ENCODE results near the gene SLC6A2. TPM values are rescaled to one million over a fixed set of nuclear protein-coding genes. Genes with fewer than 3 reads are reported as not detected.

SLC6A2 gene
- total RNA-seq, 4 donors from 2014 or later, result 0.32 TPM; not detected in 3

- in situ Hi-C loops (cut with MboI; ENCODE audit: low pct_ligation_motif_present in 1 of 4, low pct_unique_long_range_greater_than_20kb in 1 of 4, low sequenced_read_pairs in 3 of 4) (loop anchor here (5.0 to 10.0 kb wide), 4 partner anchors 145 to 235 kb away; no protein-coding TSS in a partner anchor), intact Hi-C loops (cut with DNase I; ENCODE audit: low total_unique reads) (loop anchor here (5.0 kb wide), 1 partner anchor 232 kb away; no protein-coding TSS in a partner anchor)
- no peak overlapping the region for H3K27ac ChIP-seq
- no peak overlapping the region for H3K4me3 ChIP-seq
- H3K4me1 ChIP-seq, result no peaks in the 10 kb centered on the region
- TF ChIP-seq POLR2AphosphoS5 (IDR thresholded peaks at IDR 0.05), result no peak
- TF ChIP-seq POLR2A (IDR thresholded peaks at IDR 0.05), result no peak
- TF ChIP-seq EP300 (IDR thresholded peaks at IDR 0.05; ENCODE audit: low read depth), result no peak
- no peak for TF ChIP-seq CTCF (IDR thresholded peaks at IDR 0.05)
- H3K9me3 ChIP-seq, result no peaks in the 10 kb centered on the region
- H3K36me3 ChIP-seq, result no peaks in the 10 kb centered on the region
- WGBS, 2 donors (ENCODE audit: low coverage in 1 of 2), result 78% methylated on average over 3 of the region's 3 CpGs; no CpG with 5 or more reads in 1 of the 2 donors
- no peaks in the 10 kb centered on the region for H3K27me3 ChIP-seq
- no peak for DNase-seq
These were observed 43.8 kb downstream of the SLC6A2 start for GRCh38 chr16:55699616-55700015.

GRCh38 chr16:55700067-55700466 is 44.3 kb downstream of the SLC6A2 start:
- H3K4me1 ChIP-seq, result no peaks in the 10 kb centered on the region
- H3K27me3 ChIP-seq, result no peaks in the 10 kb centered on the region
- DNase-seq, result no peak
- no peaks in the 10 kb centered on the region for H3K9me3 ChIP-seq
- no peak overlapping the region for H3K4me3 ChIP-seq
- 60 to 78% methylated on average over 5 to 10 of the region's 10 CpGs for WGBS, 2 donors (ENCODE audit: low coverage in 1 of 2)
- in situ Hi-C loops (cut with MboI; ENCODE audit: low pct_ligation_motif_present in 1 of 4, low pct_unique_long_range_greater_than_20kb in 1 of 4, low sequenced_read_pairs in 3 of 4), result loop anchor here (5.0 to 10.0 kb wide), 4 partner anchors 145 to 235 kb away; no protein-coding TSS in a partner anchor
- H3K27ac ChIP-seq, result no peak overlapping the region
- intact Hi-C loops (cut with DNase I; ENCODE audit: low total_unique reads), result loop anchor here (5.0 kb wide), 1 partner anchor 233 kb away; no protein-coding TSS in a partner anchor
- TF ChIP-seq POLR2AphosphoS5 (IDR thresholded peaks at IDR 0.05) (no peak), EP300 (IDR thresholded peaks at IDR 0.05; ENCODE audit: low read depth) (no peak), POLR2A (IDR thresholded peaks at IDR 0.05) (no peak), CTCF (IDR thresholded peaks at IDR 0.05) (no peak)
- no peaks in the 10 kb centered on the region for H3K36me3 ChIP-seq

- 84 to 100% methylated on average over 2 to 3 of the region's 3 CpGs for WGBS, 2 donors (ENCODE audit: low coverage in 1 of 2)
- intact Hi-C loops (cut with DNase I; ENCODE audit: low total_unique reads) (loop anchor here (5.0 kb wide), 1 partner anchor 234 kb away; no protein-coding TSS in a partner anchor), in situ Hi-C loops (cut with MboI; ENCODE audit: low pct_ligation_motif_present in 1 of 4, low pct_unique_long_range_greater_than_20kb in 1 of 4, low sequenced_read_pairs in 3 of 4) (loop anchor here (5.0 to 10.0 kb wide), 4 partner anchors 146 to 236 kb away; no protein-coding TSS in a partner anchor)
- Histone ChIP-seq H3K4me3 (no peak overlapping the region), H3K27me3 (no peaks in the 10 kb centered on the region), H3K9me3 (no peaks in the 10 kb centered on the region), H3K36me3 (no peaks in the 10 kb centered on the region), H3K4me1 (no peaks in the 10 kb centered on the region), H3K27ac (no peak overlapping the region)
- TF ChIP-seq EP300 (IDR thresholded peaks at IDR 0.05; ENCODE audit: low read depth), result no peak
- TF ChIP-seq POLR2AphosphoS5 (IDR thresholded peaks at IDR 0.05), result no peak
- no peak for TF ChIP-seq CTCF (IDR thresholded peaks at IDR 0.05)
- TF ChIP-seq POLR2A (IDR thresholded peaks at IDR 0.05), result no peak
- no peak for DNase-seq
These were observed 45.2 kb downstream of the SLC6A2 start for GRCh38 chr16:55700961-55701360.

GRCh38 chr16:55701442-55702319 is 45.9 kb downstream of the SLC6A2 start:
- 61 to 100% methylated on average over 1 to 9 of the region's 9 CpGs for WGBS, 2 donors (ENCODE audit: low coverage in 1 of 2)
- in situ Hi-C loops (cut with MboI; ENCODE audit: low pct_ligation_motif_present in 1 of 4, low pct_unique_long_range_greater_than_20kb in 1 of 4, low sequenced_read_pairs in 3 of 4), result loop anchor here (5.0 to 10.0 kb wide), 4 partner anchors 147 to 237 kb away; no protein-coding TSS in a partner anchor
- H3K27me3 ChIP-seq, result no peaks in the 10 kb centered on the region
- TF ChIP-seq POLR2AphosphoS5 (IDR thresholded peaks at IDR 0.05) (no peak), CTCF (IDR thresholded peaks at IDR 0.05) (peak; percentile 48 to 56 (median 53))
- H3K36me3 ChIP-seq, result no peaks in the 10 kb centered on the region
- no peak overlapping the region for H3K4me3 ChIP-seq
- intact Hi-C loops (cut with DNase I; ENCODE audit: low total_unique reads), result loop anchor here (5.0 kb wide), 1 partner anchor 234 kb away; no protein-coding TSS in a partner anchor
- no peaks in the 10 kb centered on the region for H3K4me1 ChIP-seq
- H3K9me3 ChIP-seq, result no peaks in the 10 kb centered on the region
- H3K27ac ChIP-seq, result no peak overlapping the region
- peak; percentile 54 for DNase-seq

Data from transverse colon (tissue), 4 donors.